Measurements from ENCODE around the gene HAAO.

The HAAO gene

GRCh38 chr2:42792087-42792582 lies 248 bp downstream of the HAAO start:
- no peak for DNase-seq

- no peak for DNase-seq
These were observed 777 bp downstream of the HAAO start for GRCh38 chr2:42791606-42792005.

- no peak for DNase-seq
These were observed 2.6 kb downstream of the HAAO start for GRCh38 chr2:42789751-42790150.

DNA sequence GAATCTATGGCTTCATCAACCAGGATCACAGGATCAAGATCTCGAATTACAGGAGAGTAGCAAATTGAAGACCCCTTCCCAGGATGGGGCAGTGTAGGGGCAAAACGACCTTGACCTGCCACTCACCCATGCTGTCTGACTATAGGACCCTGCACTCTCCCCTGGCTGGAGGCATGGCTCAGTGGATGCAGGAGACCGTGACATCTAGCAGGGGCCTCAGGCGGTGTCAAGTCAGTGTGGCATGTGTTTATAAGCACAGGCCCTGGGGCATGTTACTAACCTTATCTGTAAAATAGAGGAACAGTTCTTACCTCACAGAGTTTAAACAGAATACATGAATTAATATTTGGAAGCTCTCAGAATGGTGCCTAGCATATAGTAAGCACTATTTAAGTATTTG lies 3.5 kb downstream of the HAAO start:
- DNase-seq, result no peak

- DNase-seq, result no peak
These were observed 3.9 kb downstream of the HAAO start for GRCh38 chr2:42788478-42788793.

DNA sequence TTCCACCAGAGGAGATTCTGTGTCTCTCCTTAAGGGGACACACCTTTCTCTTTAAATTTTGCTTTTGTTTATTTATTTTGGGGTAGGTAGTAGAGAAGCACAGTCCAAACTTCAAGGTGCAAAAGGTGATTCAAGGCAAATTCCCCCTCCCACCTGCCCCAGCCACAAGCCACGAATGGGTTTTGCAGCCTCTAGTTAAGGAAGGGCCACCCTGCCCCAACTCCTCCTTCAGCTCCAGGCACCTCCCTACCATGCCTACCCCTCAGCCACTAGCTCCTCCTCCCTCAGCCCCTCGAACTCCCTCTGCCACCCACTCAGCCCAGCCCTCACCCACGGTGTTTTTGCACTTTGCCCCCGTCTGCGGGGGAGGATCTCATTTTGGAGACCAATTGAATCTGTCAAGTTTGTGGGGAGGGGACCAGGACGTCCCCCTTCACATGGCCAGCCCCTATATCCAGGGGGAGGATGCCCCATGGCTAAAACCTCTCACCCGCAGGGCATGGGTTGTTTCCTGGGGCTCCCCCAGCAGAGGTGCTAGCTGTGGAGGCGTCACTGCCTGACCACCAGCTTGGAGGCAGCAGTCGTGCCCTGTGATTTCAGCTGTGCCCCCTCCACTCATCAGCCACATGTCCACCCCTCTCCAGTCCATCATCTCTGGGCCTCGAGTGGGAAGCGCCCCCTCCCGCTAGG lies 4.5 kb downstream of the HAAO start:
- DNase-seq, result no peak

- no peak for DNase-seq
These were observed 5.0 kb downstream of the HAAO start for GRCh38 chr2:42787424-42787787.

DNA sequence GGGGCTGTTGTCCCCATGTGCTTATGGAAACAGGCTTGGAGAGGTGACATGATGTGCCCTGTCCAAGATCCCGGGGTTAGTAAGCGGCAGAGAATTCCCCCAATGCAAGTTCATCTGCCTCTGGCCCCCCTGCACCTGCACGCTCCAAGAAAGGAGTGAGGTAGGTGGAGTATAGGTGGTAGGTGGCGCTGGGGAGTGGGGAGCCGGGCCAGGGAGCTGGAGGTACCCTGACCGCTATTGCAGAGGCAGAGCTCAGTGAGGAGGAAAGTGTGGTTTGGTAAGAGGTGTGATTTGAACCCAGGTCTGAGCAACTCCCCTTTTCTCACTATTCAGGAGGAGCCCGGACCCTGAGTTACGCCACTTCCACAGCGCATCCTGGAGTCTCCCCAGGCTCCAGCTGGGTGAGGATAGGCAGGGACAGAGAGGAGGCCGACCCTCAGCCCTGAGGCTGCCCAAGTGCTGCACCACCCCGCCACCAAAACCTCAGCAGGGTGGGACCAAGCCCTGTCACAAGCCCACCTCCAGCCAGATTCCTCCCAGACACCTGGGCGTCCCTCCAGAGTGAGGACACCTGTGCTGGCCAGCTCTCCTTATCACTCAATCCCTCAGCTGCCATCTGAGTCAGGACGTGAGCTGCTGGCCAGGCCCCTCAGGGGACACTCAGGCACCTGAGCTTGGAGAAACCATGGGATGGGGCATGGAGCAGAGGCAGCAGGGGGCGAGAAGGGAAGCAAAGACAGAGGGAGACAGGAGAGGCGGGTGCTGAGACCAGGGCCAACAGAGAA lies 5.6 kb downstream of the HAAO start:
- no peak for DNase-seq

DNA sequence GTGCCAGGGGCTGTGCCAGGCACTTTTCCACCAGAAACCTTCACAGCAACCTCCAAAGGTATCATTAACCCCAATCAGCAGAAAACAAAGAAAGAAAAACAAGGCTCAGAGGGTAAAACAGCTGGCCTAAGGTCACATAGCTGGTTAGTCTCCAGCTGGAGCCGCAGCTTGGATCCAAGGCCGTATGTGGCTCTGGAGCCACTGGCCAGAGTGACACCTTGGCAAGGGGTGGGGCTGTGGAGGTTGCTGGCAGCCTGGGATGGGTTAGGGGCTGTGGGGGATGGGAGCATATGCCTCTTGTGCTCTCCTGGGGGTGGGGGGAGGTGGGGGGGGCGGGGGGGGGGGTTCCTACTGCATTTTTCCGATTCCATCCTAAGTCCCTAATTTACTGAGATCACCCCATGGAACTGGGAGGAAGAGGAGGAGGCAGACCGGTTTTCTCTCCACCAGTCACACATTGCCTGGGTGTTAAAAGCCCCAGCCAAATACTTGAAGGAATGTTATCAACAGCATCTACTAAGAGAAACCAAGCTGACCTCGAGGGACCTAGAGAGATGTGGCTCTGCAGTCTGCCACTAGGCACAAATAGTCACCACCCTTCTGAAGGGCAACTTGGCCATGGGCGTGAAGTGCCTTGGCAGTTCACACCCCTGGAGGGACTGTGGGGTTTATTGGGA lies 8.0 kb downstream of the HAAO start:
- no peak for DNase-seq

GRCh38 chr2:42783511-42783910 lies 8.9 kb downstream of the HAAO start:
- DNase-seq, result no peak

GRCh38 chr2:42781181-42781580 lies 11.2 kb downstream of the HAAO start:
- no peak for DNase-seq

GRCh38 chr2:42777883-42778805 lies 14.2 kb downstream of the HAAO start:
- DNase-seq, result no peak

- DNase-seq, result no peak
These were observed 16.6 kb downstream of the HAAO start for GRCh38 chr2:42775810-42776209.

GRCh38 chr2:42775186-42775585 lies 17.2 kb downstream of the HAAO start:
- DNase-seq, result no peak

DNA sequence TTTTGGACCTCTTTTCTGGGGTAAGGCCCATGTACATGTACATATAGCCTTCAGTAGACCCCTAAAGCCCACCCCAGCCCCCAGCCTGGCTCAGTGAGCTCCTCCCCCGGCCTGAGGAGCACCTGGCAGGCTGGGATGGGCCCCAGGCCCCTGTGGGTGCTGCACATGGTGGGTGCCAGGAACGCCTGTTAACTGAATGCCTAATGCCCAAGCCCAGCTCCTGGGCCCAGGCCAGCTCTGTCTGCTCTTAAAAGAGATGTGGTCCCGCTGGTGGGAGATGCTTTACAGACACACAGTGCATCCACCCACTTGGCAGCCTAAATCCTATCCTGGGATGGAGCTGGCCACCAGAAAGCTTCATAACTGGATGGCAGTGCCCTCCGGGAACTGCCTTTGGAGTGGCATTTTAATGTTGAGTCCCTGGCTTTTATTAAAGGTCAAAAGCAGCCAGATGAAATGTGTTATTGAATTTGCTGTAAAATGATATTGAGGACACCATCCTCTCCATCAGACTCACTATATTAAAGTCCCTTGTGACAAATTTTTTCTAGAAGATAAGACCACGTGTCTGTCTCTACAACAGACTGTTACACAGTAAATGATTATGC lies 20.7 kb downstream of the HAAO start:
- DNase-seq, result no peak

DNA sequence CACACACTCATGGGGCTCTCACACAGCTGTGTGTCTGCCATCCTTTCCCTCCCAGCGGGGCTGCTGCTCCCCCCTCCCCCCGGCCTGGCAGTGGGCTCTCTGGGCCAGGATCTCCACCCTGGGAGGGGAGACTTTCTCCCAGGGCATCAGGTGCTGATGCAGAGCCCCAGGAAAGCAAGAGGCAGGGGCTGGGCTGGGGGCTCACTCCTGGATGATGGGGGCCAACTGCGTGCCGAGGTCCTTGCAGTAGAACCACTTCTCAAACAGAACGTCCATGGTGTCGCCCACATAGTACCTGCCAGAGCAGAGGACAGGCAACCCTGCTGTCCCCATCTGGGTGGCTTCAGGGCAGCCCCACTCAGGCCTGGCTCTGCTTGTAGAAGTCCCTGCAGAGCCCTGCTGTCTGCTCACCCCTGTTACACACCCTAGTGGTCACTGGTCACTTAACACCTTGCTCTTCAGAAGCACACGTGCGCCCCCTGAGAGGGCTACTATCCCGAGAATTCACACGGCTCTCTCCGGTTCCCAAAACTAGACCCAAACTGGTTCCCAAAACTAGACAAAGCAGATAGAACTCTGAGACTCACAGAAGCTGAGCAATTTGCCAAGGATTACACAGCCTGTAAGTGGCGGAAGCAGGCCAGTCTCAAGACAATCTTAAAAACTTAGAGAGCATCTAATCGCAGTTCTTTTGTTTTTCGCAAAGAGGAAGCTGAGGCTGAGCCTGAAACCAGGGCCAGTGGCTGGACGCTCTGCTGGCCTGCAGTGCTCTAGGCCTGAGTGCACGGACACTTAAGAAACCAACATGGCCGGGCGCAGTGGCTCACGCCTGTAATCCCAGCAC lies 21.9 kb downstream of the HAAO start:
- no peak for DNase-seq

- DNase-seq, result no peak
These were observed 22.6 kb downstream of the HAAO start for GRCh38 chr2:42769583-42770287.

GRCh38 chr2:42768706-42769256 lies 23.6 kb downstream of the HAAO start:
- no peak for DNase-seq

DNA sequence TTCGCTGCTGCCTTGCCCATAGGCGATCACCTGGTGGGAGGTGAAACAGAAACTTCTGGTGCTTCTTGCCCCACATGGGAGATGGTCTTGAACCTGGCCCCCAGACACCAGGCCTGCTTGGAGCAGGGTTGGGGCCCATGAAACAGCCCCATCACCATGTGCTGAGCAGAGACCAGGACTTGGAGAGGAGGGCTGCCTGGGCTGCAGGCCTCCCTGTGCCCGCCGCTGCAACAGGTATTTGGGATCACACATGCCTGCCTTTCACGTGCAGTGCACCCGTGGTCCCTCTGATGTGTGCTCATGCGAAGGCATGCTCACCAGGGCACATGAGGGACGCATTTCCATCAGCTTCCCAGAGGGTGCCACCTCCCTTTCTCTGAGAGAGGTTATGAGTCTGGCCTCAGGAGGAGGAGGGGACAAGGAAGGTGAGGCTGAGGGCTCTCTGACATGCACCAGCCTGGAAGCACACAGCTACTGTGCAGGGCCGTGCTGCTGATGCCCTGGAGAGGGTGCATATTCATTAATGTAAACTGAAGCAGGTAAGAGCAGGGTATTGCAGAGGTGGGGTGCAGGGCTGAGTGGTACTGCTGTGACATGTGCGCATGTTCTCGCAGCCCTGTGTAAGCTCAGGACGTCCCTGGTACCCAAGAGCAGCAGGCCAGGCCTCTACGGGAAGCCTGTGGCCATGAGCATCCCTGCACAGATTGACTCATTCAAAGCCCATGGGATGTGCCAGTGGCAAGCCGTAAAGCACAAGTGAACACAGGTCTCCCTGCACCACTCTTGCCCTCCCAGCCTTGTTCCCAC lies 24.3 kb downstream of the HAAO start:
- DNase-seq, result no peak
